HG03060 (cell line): ENCODE results near the gene SYT17.

Experiments
- ATAC-seq: cut with Tn5 transposase; IDR thresholded peaks from one replicate; pipeline ENCODE4 v1.9.1; 2021; ENCODE audit warnings: low read depth, moderate number of reproducible peaks; ENCODE audit not compliant: unreplicated experiment

SYT17 gene

GRCh38 chr16:19242987-19243575 lies 75.0 kb downstream of the SYT17 start:
- ATAC-seq, result no peak

GRCh38 chr16:19245326-19245925 lies 77.4 kb downstream of the SYT17 start:
- ATAC-seq, result no peak

GRCh38 chr16:19252904-19253303 lies 84.9 kb downstream of the SYT17 start:
- ATAC-seq, result no peak

GRCh38 chr16:19254611-19255010 lies 86.6 kb downstream of the SYT17 start:
- no peak for ATAC-seq

GRCh38 chr16:19264123-19264673 lies 96.2 kb downstream of the SYT17 start:
- ATAC-seq, result no peak

GRCh38 chr16:19265380-19265930 lies 97.4 kb downstream of the SYT17 start:
- no peak for ATAC-seq

- no peak for ATAC-seq
Measured at GRCh38 chr16:19266774-19267173, 98.7 kb downstream of the SYT17 start.

- no peak for ATAC-seq
Measured at GRCh38 chr16:19269098-19269497, 101.1 kb downstream of the SYT17 start.

- no peak for ATAC-seq
Measured at GRCh38 chr16:19274165-19274797, 106.2 kb downstream of the SYT17 start.

- ATAC-seq, result no peak
Measured at GRCh38 chr16:19278403-19278802, 110.4 kb downstream of the SYT17 start.

- ATAC-seq, result no peak
Measured at GRCh38 chr16:19281246-19281645, 113.2 kb downstream of the SYT17 start.

- no peak for ATAC-seq
Measured at GRCh38 chr16:19282101-19282500, 114.1 kb downstream of the SYT17 start.

GRCh38 chr16:19283637-19284036 lies 115.6 kb downstream of the SYT17 start:
- ATAC-seq, result no peak

- no peak for ATAC-seq
Measured at GRCh38 chr16:19284207-19284606, 116.2 kb downstream of the SYT17 start.

GRCh38 chr16:19285431-19285830 lies 117.4 kb downstream of the SYT17 start, which contains the start of gene CLEC19A:
TSS of gene CLEC19A (plus strand) at chr16:19285731. CDS start at chr16:19285852, 121 bp downstream.
- no peak for ATAC-seq

- no peak for ATAC-seq
Measured at GRCh38 chr16:19286827-19287226, 118.8 kb downstream of the SYT17 start.

GRCh38 chr16:19287241-19287640 lies 119.2 kb downstream of the SYT17 start:
- no peak for ATAC-seq

- ATAC-seq, result no peak
Measured at GRCh38 chr16:19288872-19289799, 121.1 kb downstream of the SYT17 start.

GRCh38 chr16:19289811-19290485 lies 121.9 kb downstream of the SYT17 start:
- ATAC-seq, result no peak

GRCh38 chr16:19290860-19291259 lies 122.8 kb downstream of the SYT17 start:
- no peak for ATAC-seq
